HG02870 (cell line): ENCODE results near the gene SMARCAL1.
A peak's percentile ranks its signal among the peaks of the same experiment; 100 is the strongest.

Experiments used
- ATAC-seq: cut with Tn5 transposase; IDR thresholded peaks from one replicate; pipeline ENCODE4 v1.9.1; 2021; ENCODE audit warnings: mild to moderate bottlenecking, moderate library complexity; ENCODE audit not compliant: unreplicated experiment

SMARCAL1 gene

DNA sequence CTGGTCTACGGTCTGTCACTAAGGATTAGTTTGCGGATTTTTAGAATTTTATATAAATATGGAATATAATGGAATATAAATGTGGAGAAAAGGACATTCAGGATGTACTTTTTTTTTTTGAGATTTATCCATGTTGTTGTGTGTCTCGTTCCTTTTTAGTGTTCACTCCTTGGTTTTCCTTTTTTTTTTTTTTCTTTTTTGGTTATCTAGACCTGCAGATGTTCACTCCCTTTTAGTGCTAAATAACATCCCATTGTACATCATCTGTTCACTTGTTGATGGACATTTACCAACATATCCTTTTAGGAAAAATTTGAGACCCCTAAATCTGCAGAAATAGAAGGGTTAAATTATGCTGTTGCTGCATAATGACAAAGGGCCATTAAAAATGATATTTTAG is 60.9 kb downstream of the SMARCAL1 start:
- ATAC-seq: no peak

DNA sequence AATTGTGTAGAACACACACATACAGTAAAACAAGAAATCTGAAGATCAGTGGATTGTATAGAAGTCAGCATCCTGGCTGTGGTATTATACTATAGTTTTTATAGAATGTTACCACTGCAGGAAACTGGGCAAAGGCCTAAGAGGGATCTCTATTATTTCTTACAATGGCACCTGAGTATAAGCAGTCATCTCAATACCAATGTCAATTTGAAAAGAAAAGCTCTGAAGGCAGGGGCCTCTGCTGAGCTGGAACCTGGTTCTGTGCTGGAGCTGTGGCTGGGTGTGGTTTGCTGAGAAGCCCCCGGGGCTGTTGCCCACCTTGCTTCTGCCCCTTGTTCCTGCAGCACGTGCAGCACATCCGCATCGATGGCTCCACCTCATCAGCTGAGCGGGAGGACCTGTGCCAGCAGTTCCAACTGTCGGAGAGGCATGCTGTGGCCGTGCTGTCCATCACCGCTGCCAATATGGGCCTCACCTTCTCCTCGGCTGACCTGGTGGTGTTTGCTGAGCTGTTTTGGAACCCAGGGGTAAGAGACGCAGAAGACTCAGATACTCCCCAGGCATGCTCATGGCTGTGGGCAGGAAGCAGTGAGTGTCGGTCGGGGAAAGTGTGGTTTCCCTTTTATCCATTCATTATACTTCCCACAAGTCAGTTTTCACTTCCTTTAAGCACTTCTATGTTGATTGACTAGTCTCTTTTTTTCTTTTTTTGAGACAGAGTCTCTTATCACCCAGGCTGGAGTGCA is 62.8 kb downstream of the SMARCAL1 start:
- peak; percentile 81 for ATAC-seq

DNA sequence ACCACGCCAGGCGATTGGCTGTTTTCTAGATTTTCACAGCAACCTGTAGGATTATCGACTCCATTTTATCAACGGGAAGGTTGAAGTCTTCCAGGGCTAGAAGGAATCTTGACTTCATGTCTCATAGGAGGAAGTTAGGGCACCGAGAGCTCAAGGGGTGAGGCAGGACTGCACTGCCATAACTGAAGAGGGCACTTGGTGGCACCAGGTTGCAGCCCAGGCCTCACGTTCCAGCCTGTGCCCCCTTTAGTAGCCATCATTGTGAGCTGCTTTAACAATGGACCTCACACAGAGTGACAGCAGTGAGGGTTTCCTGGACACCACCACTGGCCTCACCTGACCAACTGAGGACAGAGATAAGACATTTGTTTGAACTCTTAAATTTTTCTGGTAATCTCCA is 63.5 kb downstream of the SMARCAL1 start:
- ATAC-seq: no peak

DNA sequence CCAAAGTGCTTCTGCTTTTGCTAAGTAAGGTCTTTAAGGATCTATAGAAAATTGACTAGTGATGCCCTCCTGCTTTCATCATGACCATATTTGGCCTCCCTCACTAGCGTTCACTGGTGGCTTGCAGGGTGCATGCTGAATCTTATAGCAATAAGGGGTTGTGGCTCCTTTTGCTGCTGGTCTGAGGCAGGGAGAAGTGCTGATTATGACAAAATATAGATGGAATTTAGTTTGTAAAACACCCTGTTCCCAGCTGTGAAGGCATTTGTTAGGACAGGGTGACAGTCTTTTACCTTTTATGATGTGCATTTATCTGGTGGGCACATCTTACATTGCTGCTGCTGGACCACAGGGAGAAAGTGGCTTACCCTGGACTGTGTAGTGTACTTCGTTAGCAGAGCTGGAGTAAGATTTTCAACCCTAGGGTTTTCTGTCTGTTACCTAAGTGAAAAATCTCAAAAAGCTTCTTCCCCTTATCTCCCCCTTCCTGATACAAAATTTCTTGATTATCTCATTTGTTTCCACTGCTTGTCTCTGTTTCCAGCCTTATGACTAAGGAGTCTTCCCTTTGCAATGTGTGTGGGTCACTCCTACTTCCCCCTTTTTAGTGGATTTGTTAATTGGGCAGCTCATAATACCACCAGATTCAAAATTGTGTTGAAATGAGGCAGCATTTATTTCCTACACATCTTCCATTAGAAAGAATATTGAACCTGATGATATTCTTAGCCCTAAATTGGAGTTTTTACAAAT is 65.2 kb downstream of the SMARCAL1 start:
- ATAC-seq: no peak

DNA sequence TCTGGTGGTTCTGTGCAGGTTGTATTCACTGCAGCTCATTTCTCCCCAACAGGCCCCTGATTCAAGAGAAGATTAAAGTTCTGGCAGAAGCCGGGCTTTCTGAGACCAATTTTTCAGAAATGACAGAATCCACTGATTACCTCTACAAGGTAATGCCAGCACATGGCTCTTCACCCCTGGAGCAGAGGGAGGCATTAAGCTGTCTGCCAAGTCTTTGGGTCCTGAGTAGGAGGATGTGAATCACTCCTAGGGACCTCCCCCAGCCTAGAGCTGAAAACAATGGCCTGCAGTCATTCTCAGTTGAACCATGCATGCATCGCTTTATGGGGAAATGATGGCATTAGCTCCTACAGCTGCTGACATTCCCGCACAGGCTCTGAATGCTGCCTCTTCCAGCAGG is 65.9 kb downstream of the SMARCAL1 start:
- no peak for ATAC-seq

DNA sequence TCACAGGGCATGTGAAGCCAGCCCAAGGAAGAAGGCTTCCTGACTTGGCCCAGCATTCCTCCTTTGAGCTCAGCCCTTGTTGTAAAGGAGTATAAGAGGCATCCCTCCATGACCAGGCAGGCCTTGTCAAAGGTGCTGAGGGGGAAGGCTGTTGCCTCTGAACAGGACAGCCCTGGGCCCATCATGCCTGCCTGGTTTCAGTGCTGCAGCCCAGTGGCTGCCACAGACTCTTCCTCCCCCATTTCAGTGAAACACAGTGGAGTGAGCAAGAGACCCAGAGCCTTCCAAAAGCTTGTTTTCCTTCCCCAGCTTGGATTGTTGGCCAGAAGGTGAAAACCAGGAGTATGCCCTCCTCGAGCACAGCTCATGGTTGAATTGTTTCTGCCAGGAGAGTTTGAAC is 66.5 kb downstream of the SMARCAL1 start:
- no peak for ATAC-seq

DNA sequence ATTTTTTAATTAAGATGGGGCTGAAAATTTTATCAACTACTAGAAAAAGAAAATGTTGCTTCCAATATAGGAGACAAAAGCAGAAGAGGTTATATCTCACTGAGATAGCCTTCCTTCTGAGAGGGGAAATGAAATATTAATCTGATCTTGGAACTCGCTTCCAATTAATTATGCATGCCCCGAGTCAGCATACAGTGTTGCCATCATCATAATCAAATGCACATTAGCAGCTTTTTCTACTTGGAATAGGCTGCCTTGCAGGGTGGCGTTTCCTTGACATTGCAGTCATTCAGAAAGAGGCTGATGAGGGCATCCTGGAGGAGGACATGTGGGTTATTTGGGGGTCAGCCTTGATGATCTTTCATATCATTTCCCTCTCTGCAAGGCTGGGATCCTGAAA is 67.9 kb downstream of the SMARCAL1 start:
- ATAC-seq: no peak

DNA sequence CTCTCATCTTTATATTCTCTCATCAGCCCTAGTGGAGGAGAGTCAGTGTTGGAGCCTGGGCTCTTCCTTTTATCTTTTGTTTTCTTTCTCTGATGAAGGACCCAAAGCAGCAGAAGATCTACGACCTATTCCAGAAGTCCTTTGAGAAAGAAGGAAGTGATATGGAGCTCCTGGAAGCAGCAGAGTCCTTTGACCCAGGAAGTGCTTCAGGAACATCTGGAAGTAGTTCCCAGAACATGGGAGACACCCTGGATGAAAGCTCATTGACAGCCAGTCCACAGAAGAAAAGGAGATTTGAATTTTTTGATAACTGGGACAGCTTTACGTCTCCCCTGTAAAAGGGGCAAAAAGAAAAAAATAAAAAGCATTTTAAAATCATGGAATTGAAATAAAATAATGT is 70.4 kb downstream of the SMARCAL1 start:
- no peak for ATAC-seq

DNA sequence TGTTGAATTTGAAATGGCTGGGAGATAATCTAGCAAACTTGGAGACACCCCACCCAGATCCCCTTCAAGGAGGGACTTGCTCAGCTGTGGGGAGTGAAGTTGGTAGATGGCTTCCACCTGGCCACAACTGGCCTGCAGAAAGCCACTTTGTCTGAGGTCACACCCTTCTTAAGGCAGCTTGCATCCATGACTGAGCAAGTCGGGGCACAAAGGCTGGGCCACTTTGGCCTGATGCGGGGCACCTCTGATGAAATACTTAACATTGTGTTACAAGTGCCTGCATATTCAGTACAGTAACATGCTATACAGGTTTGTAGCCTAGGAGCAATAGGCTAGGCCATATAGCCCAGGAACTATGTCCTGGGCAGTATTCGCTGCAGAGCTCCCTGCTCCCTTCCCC is 73.0 kb downstream of the SMARCAL1 start:
- no peak for ATAC-seq

DNA sequence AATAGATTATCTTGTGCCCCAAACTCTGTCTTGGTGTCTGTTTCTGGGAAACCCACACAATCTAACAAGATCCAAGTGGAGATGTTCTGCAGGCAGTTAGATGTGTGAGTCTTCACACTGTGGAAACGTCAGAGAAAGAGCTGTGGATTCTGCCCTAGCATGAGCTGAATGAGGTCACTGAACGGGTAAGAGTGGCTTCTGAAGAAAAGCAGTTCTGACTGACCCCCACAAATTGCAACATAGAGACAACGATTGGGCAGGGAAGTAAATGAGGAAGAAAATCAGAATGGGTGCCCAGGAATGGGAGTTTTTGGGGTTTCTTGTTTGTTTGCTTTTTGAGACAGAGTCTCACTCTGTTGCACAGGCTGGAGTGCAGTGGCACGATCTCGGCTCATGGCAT is 73.5 kb downstream of the SMARCAL1 start:
- no peak for ATAC-seq

DNA sequence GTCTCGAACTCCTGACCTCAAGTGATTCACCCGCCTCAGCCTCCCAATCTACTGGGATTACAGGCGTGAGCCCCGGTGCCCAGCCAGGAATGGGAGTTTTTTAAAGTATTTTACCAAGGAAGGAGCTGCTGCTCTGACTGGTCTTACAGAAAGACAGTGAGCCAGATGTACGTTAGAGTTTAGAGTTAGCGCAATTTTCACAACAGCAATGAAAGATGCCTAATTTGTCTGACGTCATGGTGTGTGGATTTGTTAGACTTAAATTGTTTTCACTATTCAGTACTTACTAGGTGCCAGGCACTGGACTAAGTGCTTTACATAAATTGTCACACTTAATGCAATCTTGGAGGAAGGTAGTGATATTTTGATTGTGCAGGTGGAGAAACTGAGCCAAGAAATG is 74.0 kb downstream of the SMARCAL1 start:
- no peak for ATAC-seq

DNA sequence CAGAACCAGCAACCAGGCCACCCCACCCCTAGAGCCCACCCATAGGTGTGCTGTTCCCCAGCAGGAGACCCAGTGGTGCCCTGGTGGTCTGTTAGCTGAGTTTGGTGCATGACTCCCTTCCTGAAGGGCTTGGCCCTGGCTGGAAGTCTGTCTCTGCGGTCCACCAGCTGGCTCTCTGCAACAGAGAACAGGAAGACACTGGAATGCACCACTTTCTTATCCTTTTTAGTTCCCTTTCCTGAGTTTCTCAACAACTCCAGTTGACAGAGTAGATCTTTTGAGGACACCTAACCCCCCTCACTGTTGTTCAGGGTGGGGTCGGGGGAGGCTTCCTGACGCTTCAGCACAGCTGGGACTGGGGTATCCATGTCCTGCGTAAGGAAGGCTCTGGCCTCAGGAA is 74.4 kb downstream of the SMARCAL1 start:
- no peak for ATAC-seq

DNA sequence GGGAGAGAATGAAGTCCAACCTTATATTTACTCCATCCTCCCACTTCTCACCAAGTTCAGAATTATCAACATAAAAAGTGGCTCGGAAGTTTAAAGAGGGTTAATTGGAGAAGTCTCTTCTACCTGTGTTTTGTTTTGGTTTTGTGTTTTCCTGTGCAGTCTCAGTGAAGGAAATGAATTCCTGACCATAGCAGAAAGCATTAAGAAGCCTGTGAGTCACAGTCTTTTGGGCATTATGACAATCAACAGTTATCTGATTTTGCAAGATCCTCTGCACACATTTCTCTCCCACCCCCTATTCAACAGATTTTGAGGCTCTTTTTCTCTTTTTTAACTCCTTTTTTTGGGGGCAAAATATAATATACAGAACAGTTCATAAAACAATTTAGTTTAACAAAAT is 77.8 kb downstream of the SMARCAL1 start:
- no peak for ATAC-seq

DNA sequence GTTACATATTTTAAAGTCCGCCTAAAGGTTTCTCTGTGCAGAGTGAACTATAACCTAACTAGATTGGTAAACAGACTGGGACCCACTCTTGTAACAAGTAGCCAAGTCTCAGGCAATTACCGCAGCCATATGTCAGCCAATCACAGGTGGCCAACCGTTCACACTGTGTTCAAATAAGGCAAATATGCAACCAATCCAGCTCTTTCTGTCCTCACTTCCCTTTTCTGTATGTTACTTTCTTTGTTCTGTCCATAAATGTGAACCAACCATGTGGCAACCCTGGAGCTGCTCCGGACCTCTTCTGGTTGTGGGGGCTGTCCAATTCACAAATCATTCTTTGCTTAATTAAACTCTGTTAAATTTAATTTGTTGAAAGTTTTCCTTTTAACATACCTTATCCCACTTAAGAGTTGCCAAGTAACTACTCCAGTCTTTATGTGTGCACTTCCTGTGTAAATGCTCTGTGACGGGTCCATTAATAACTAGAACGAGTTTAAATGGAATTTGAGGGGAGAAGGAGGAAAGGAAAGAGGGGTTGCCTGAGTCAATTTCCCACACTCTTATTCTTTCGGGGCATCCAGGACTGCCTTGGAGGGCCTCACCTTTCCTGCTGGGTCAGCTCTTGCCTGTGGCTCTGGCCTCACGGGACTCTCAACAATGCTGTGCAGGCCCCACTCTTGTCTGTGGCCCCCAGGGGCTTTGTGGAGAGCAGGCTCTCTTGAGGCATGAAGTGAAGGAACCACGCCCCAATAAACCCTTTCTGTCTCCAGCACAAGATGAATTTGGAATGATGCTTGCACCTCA is 79.7 kb downstream of the SMARCAL1 start:
- ATAC-seq: peak; percentile 66

DNA sequence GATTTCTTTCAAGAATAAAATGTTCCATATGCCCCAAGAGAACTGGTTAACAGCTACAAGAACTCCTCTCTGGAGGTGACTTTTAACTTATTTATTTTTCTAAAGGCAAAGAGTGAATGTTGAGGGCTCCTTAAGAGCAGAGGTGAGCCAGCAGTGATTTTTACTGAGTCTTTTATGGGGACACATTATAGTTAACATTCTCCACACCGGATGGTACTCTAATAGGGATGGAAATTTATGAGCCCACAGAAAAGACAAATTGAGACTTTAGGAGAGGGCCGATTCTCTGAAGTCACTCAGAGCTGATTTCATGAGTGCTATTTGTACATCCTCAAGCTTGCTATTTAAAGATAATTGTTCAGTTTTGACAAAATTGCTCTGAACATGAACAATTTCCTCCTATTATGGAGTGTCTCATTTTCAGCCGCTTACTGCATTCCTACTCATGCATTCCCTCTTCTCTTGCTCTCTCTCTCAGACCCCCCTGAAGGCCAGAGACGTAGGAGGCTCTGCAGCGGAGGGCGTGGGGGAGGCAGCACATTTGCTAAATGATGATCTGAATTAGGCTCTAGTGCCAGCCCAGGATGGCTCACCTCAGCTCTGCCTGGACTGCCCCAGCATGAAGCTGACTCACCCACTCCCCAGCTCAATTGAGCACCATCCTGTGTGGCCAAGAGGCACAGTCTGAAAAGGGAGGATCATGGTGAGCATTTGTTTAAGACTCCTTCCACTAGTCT is 80.5 kb downstream of the SMARCAL1 start:
- ATAC-seq: no peak

DNA sequence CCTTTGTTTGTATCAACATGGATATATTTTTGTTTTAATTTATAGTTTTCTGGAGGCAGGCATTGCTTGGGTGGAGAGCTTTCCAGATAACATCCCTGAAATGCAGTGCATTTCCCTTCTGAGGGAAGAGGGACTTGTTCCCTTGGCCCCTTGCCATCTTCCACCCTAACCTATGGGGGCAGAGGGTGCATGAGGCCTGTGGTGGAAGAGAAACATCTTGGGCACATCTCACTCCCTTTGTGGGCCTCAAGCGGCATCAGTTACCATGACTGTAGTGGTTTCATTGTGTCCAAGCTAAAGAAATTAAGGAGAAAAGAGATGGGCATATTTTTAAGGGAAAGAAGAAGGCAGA is 81.0 kb downstream of the SMARCAL1 start:
- no peak for ATAC-seq

DNA sequence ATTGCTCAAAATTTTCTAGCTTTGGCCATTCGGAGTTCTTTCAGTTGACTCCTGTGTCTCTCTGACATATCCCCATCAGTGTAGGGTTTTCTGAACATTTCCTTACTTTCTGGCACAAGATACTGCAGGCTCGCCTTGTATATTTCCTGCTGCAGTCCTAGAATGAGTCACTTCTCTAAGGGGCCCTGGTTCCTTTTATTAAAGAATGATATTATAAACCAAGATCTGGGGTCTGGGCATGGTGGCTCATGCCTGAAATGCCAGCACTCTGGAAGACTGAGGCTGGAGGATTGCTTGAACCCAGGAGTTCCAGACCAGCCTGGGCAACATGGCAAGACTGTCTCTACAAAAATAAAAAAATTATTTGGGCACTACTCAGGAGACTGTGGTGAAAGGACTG is 83.4 kb downstream of the SMARCAL1 start:
- ATAC-seq: no peak

DNA sequence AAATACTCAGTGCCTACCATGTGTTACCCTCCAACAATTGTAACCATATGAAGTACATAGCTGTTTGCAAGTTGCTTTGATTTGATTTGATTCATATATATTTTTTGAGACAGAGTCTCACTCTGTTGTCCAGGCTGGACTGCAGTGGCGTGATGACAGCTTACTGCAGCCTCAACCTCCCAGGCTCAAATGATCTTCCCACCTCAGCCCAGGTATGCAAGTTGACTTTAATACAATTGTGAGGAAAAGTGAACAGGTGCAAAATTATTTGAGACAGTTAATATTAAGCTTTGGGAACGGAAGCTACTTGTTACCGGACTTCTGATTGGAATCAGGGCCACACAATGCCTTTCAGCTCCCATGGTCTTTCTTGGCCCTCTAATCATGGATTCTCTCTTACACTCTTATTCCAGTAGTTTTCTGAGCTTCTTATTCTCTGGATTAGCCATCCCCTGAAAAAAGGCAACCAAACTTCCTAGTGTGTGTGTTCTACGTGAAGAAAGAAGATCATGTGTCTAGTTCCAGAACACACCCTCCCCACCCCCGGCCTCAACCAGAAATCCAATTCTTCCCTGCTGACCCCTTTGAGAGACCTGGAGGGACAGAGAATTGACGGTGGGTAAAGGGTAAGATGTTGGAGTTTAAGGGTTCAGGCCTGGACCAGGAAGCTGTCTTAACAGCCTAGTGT is 85.2 kb downstream of the SMARCAL1 start:
- ATAC-seq: no peak

DNA sequence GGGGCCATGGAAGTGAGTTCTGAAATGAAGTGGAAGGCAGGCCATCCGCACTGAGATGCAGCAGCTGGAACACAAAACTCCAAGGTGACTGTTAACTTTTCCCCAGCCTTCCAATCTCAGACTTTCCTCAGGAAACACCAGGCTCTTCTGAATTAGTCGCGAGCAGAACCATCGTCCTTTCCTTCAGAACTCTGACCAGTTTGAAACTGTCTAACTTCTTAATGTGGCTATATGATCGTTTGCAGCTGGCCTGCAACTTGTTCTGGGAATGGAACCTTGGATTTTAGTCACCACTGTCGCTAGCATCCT is 85.7 kb downstream of the SMARCAL1 start:
- no peak for ATAC-seq

DNA sequence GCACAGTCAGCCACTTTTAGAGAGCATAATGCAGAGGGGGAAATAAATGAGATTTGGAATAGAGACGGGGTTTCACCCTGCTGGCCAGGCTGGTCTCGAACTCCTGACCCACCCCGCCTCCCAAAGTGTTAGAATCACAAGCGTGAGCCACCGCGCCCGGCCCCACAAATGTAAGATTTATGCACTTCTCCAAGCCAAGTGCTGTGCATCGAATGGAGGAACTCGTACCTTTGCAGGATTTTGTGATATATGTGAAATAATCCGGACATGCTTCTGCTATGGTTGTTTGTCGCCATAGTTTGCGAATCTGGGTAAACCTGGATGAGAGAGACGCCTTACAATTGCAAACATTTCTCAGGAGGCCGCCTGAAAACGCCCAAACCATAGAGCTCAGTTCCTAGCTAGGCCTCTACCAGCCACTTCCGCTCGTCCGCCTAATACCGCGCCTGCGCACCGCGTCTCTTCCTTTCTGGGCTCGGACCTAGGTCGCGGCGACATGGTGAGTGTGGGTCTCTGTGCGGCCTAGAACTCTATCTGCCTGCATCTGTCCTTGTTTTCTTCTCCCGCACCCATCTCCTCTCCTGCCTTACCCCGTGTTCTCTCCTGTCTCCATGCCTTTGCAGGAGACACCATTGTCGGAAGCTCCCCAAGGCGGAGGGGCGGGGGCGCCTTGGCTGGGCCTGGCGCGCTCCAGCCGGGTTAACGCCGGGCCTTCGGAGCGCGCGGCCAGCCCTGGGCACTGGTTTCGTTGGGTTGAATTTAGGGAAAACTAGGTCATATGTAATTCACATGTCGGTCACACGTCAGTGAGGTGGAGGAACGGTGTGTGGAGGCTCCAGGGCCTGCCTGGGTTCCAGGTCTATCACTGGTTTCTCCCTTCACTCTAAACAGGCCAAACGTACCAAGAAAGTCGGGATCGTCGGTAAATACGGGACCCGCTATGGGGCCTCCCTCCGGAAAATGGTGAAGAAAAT is 86.4 kb downstream of the SMARCAL1 start, which contains the start of gene RPL37A:
Gene RPL37A, plus strand, starts transcription at position 466 of the 974 bp plus-strand sequence. Its CDS starts 31 bp downstream, at position 497.
- peak; percentile 87 for ATAC-seq
